GM12878 (cell line): ENCODE data around the gene NBEAL1. TPM values are rescaled to one million over a fixed set of nuclear protein-coding genes. Genes with fewer than 3 reads are reported as not detected.

Experiments used
- ATAC-seq: fragments of 200-7000 bp; cut with Tn5 transposase; 3 replicates; pipeline ENCODE4 v1.9.1; 2020; ENCODE audit warnings: mild to moderate bottlenecking, moderate library complexity
- BruUV-seq: library from RNA; stranded (reverse); fragments of 400-500 nt; replicated peaks from 2 replicates; lab custom pipeline; 2021; lab: Mats Ljungman, UMichigan
- CTCF ChIA-PET: fragments of 300-600 bp; sonication (Branson Sonifier 250); formaldehyde crosslinking; extraction: SDS; loops from one replicate; lab custom pipeline; 2021; ENCODE audit warnings: inconsistent platforms; lab: Yijun Ruan, JAX
- POLR2A ChIA-PET: fragments of 350-600 bp; formaldehyde crosslinking; extraction: SDS; loops from one replicate; lab custom pipeline; 2021; ENCODE audit warnings: inconsistent platforms; lab: Charles Lee
- RAD21 ChIA-PET: fragments of 300-600 bp; sonication (Branson Sonifier 250); formaldehyde crosslinking; loops from one replicate; lab custom pipeline; 2023; ENCODE audit warnings: antibody characterized with exemption; ENCODE audit not compliant: unreplicated experiment; lab: Charles Lee
- SMC1A ChIA-PET: fragments of 300-600 bp; sonication (Branson Sonifier 250); formaldehyde crosslinking; loops from one replicate; lab custom pipeline; 2023; ENCODE audit not compliant: unreplicated experiment, uncharacterized antibody; lab: Charles Lee
- DNase-seq: peaks from one replicate; pipeline ENCODE4 v3.0.0-alpha.2; 2011; ENCODE audit warnings: low read depth, low spot score
- FAIRE-seq: peaks from 3 replicates; lab custom pipeline; 2011; peaks lifted over from hg19 to GRCh38; lab: Jason Lieb, UNC
- H2AFZ ChIP-seq: 2 replicates; pipeline ENCODE4 v1.6.0; 2011; ENCODE audit warnings: low read depth, low read length, control low read depth; ENCODE audit not compliant: control insufficient read depth
- H3K27ac ChIP-seq: 2 replicates; pipeline ENCODE4 v1.5.1; 2011; ENCODE audit warnings: control low read depth; ENCODE audit not compliant: control insufficient read depth, insufficient read depth
- H3K27me3 ChIP-seq, 2 experiments: replicated peaks in 1 of 2; 2 replicates each; pipeline versions ENCODE4 v1.6.0 to v1.6.1; 2011; ENCODE audit warnings: low read length in 1 of 2; ENCODE audit not compliant: control insufficient read depth in 2 of 2, insufficient read depth in 2 of 2
- H3K36me3 ChIP-seq, 2 experiments: 2 replicates each; pipeline ENCODE4 v1.5.1; 2011; ENCODE audit warnings: low read length in 1 of 2; ENCODE audit not compliant: control insufficient read depth in 2 of 2, insufficient read depth in 2 of 2
- H3K4me1 ChIP-seq: 2 replicates; pipeline ENCODE4 v1.6.1; 2011; ENCODE audit warnings: mild to moderate bottlenecking, low read length, moderate library complexity, mixed read lengths; ENCODE audit not compliant: control insufficient read depth, insufficient read depth
- H3K4me2 ChIP-seq: 2 replicates; pipeline ENCODE4 v1.6.0; 2011; ENCODE audit warnings: control low read depth; ENCODE audit not compliant: control insufficient read depth, insufficient read depth
- H3K4me3 ChIP-seq: fragments of 200-600 bp; sonication (generic); 2 replicates; pipeline ENCODE4 v1.5.1; 2016
- H3K79me2 ChIP-seq: 2 replicates; pipeline ENCODE4 v1.6.0; 2011; ENCODE audit warnings: low read length; ENCODE audit not compliant: control insufficient read depth, insufficient read depth
- H3K9ac ChIP-seq: 2 replicates; pipeline ENCODE4 v1.8.0; 2011; ENCODE audit warnings: low read length, control low read depth, mixed read lengths; ENCODE audit not compliant: control insufficient read depth, insufficient read depth
- H3K9me3 ChIP-seq: replicated peaks from 3 replicates; pipeline ENCODE4 v1.5.1; 2011; ENCODE audit warnings: mild to moderate bottlenecking, low read length; ENCODE audit not compliant: control insufficient read depth, insufficient read depth
- H4K20me1 ChIP-seq: 2 replicates; pipeline ENCODE4 v1.6.0; 2011; ENCODE audit not compliant: control insufficient read depth, insufficient read depth
- CBX3 ChIP-seq: fragments of 200-600 bp; sonication (generic); IDR thresholded peaks from 2 replicates; pipeline ENCODE4 v1.6.1; 2016; ENCODE audit warnings: low read depth, borderline replicate concordance
- CHD2 ChIP-seq: IDR thresholded peaks from 2 replicates; pipeline ENCODE4 v1.6.1; 2011; ENCODE audit warnings: low read depth, low read length, improper control_type of control experiment, borderline replicate concordance
- E2F4 ChIP-seq: IDR thresholded peaks from 2 replicates; pipeline ENCODE4 v1.6.1; 2012; ENCODE audit warnings: low read depth, low read length, improper control_type of control experiment
- EP300 ChIP-seq, 2 experiments: fragments of 150-350 bp in 1 of 2; IDR thresholded peaks; 2 replicates each; pipeline ENCODE4 v1.6.1; 2011 to 2012; ENCODE audit warnings: low read depth in 2 of 2, low read length in 2 of 2, borderline replicate concordance in 1 of 2, improper control_type of control experiment in 1 of 2, inconsistent platforms in 1 of 2; ENCODE audit not compliant: control insufficient read depth in 1 of 2
- ESRRA ChIP-seq: IDR thresholded peaks from 2 replicates; pipeline ENCODE4 v1.6.1; 2012; ENCODE audit warnings: mild to moderate bottlenecking, low read length, improper control_type of control experiment
- EZH2 ChIP-seq: IDR thresholded peaks from 2 replicates; pipeline ENCODE4 v1.6.1; 2012; ENCODE audit warnings: low read depth, mild to moderate bottlenecking, control low read depth, inconsistent platforms, low read length, borderline replicate concordance; ENCODE audit not compliant: control insufficient read depth
- GATAD2B ChIP-seq: fragments of 450-650 bp; conservative IDR thresholded peaks from 2 replicates; pipeline ENCODE4 v1.6.1; 2017; ENCODE audit warnings: low read depth, mild to moderate bottlenecking, moderate library complexity
- IKZF2 ChIP-seq, 2 experiments: fragments of 450-650 bp; IDR thresholded peaks; 2 replicates each; pipeline ENCODE4 v1.6.1; 2017; ENCODE audit warnings: mild to moderate bottlenecking in 2 of 2, moderate library complexity in 2 of 2
- KDM1A ChIP-seq: fragments of 200-600 bp; sonication (generic); IDR thresholded peaks from 2 replicates; pipeline ENCODE4 v1.6.1; 2016; ENCODE audit warnings: borderline replicate concordance
- MYC ChIP-seq: IDR thresholded peaks from 2 replicates; pipeline ENCODE4 v1.6.1; 2011; ENCODE audit warnings: mild to moderate bottlenecking, low read length, moderate library complexity, inconsistent platforms; ENCODE audit not compliant: insufficient read depth, insufficient replicate concordance, insufficient read length, severe bottlenecking
- NFIC ChIP-seq: IDR thresholded peaks from 2 replicates; pipeline ENCODE4 v1.6.1; 2012; ENCODE audit warnings: low read depth, mild to moderate bottlenecking, inconsistent platforms, low read length, moderate library complexity
- POLR2AphosphoS2 ChIP-seq: IDR thresholded peaks from 2 replicates; pipeline ENCODE4 v1.6.1; 2011; ENCODE audit warnings: low read depth, mild to moderate bottlenecking, low read length, improper control_type of control experiment, moderate library complexity
- RCOR1 ChIP-seq: conservative IDR thresholded peaks from 2 replicates; pipeline ENCODE4 v1.6.1; 2012; ENCODE audit warnings: low read depth, low read length, improper control_type of control experiment
- STAT1 ChIP-seq: fragments of 450-650 bp; conservative IDR thresholded peaks from 2 replicates; pipeline ENCODE4 v1.6.1; 2014; ENCODE audit warnings: antibody characterized with exemption, mild to moderate bottlenecking
- SUPT20H ChIP-seq: IDR thresholded peaks from 2 replicates; pipeline ENCODE4 v1.6.1; 2011; ENCODE audit warnings: low read depth, mild to moderate bottlenecking, low read length, moderate library complexity, borderline replicate concordance; ENCODE audit not compliant: control insufficient read depth
- TARDBP ChIP-seq: IDR thresholded peaks from 2 replicates; pipeline ENCODE4 v1.6.1; 2016; ENCODE audit warnings: borderline replicate concordance
- TCF7 ChIP-seq: IDR thresholded peaks from 2 replicates; pipeline ENCODE4 v1.6.1; 2014; ENCODE audit warnings: antibody characterized with exemption, borderline replicate concordance
- ZNF217 ChIP-seq: fragments of 450-650 bp; IDR thresholded peaks from 2 replicates; pipeline ENCODE4 v1.6.1; 2017; ENCODE audit warnings: antibody characterized with exemption, mild to moderate bottlenecking
- ZNF384 ChIP-seq: IDR thresholded peaks from 2 replicates; pipeline ENCODE4 v1.6.1; 2012; ENCODE audit warnings: low read depth, mild to moderate bottlenecking, low read length, improper control_type of control experiment, borderline replicate concordance
- ZNF622 ChIP-seq: fragments of 450-650 bp; IDR thresholded peaks from 2 replicates; pipeline ENCODE4 v1.6.1; 2017; ENCODE audit warnings: mild to moderate bottlenecking, inconsistent platforms
- in situ Hi-C: fragments of 300-500 bp; cut with MboI; formaldehyde crosslinking; loops from 9 replicates; pipeline ENCODE4 v1.14.3; 2018; ENCODE audit warnings: mixed read lengths
- intact Hi-C: fragments of 100-400 bp; cut with micrococcal nuclease; formaldehyde crosslinking; loops from one replicate; pipeline ENCODE4 v1.14.2; 2022; ENCODE audit not compliant: unreplicated experiment
- polyA plus RNA-seq, 11 experiments: library from polyadenylated mRNA; depleted of rRNA in 4 of 11; unstranded in 6 of 11; stranded (reverse) in 5 of 11; fragments of >200 nt; fragmentation: Nextera tagmentation in 4 of 11; fragmentation: Illumina TruSeq in 1 of 11; extraction: Ambion mirVana in 4 of 11; extraction: Trizol in 1 of 11; gene quantifications; 1 replicate in 1 of 11; 2 replicates in 10 of 11; pipeline versions ENCODE4 v1.2.1 to v1.2.3, GENCODE V29; 2011 to 2016; ENCODE audit warnings: inconsistent platforms in 2 of 11, missing spikeins in 2 of 11, low read depth in 1 of 11
- total RNA-seq, 4 experiments: library from RNA; depleted of rRNA in 3 of 4; stranded (reverse); fragments of >200 nt in 3 of 4; fragmentation: Illumina TruSeq in 1 of 4; extraction: Trizol in 1 of 4; gene quantifications; 2 replicates each; pipeline versions ENCODE4 v1.2.1 to v1.2.3, GENCODE V29; 2013 to 2021

Gene NBEAL1
- total and polyA plus RNA-seq, 10 of the 15 experiments (the other 5 are each of a cell fraction or from before 2014, with no cell fraction given) = 1.9 to 16.1 (median 7.2) TPM

- POLR2A ChIA-PET = no interaction called here
- Histone ChIP-seq H3K4me1 (no peaks in the 10 kb centered on the region), H3K4me2 (no peak overlapping the region), H3K27ac (no peak overlapping the region), H2AFZ (no peak overlapping the region), H3K9me3 (no peaks in the 10 kb centered on the region), H3K36me3 (no peaks in the 10 kb centered on the region), H3K9ac (no peak overlapping the region), H3K4me3 (no peak overlapping the region), H3K27me3 (no peaks in the 10 kb centered on the region), H4K20me1 (no peaks in the 10 kb centered on the region), H3K79me2 (no peaks in the 10 kb centered on the region)
- intact Hi-C loops = no loop called here
- SMC1A ChIA-PET = interaction anchor here (0.6 kb wide), 1 partner anchor 61 kb away, joined by 3 read pairs; no protein-coding TSS in a partner anchor
- DNase-seq (no peak), FAIRE-seq (no peak), ATAC-seq (no peak)
- CTCF ChIA-PET = no interaction called here
- RAD21 ChIA-PET = no interaction called here
- BruUV-seq = no TSS peak
- in situ Hi-C loops = no loop called here
- no peak for TF ChIP-seq ESRRA
- no peak for TF ChIP-seq CHD2
- TF ChIP-seq ZNF622 = no peak
- no peak for TF ChIP-seq NFIC
- no peak for TF ChIP-seq ZNF384
- TF ChIP-seq TARDBP = no peak
- no peak for TF ChIP-seq RCOR1
- TF ChIP-seq E2F4 = no peak
- TF ChIP-seq EP300 (IDR thresholded peaks at IDR 0.05; ENCODE audit: borderline replicate concordance in 1 of 2, control insufficient read depth in 1 of 2, low read depth in 2 of 2, low read length in 2 of 2) = no peak
- no peak for TF ChIP-seq EZH2
- TF ChIP-seq ZNF217 = no peak
- no peak for TF ChIP-seq MYC
- TF ChIP-seq STAT1 = no peak
- no peak for TF ChIP-seq POLR2AphosphoS2
- TF ChIP-seq CBX3 = no peak
- no peak for TF ChIP-seq TCF7
- no peak for TF ChIP-seq GATAD2B
- TF ChIP-seq IKZF2 (IDR thresholded peaks at IDR 0.05) = no peak
- TF ChIP-seq KDM1A = no peak
- TF ChIP-seq SUPT20H = no peak
Measured at GRCh38 chr2:203143391-203143790, 128.7 kb downstream of the NBEAL1 start.
